MM.1S (cell line): ENCODE measurements around the gene CNRIP1.

ENCODE experiments used
- DNase-seq: peaks from one replicate; pipeline ENCODE4 v3.0.0-alpha.2; 2015
- H2AFZ ChIP-seq: fragments of 300-600 bp; sonication (generic); 2 replicates; pipeline ENCODE4 v1.6.0; 2016; ENCODE audit warnings: antibody characterized with exemption, low read length
- H3F3A ChIP-seq: fragments of 300-600 bp; sonication (generic); 2 replicates; pipeline ENCODE4 v1.6.1; 2016; ENCODE audit warnings: mild to moderate bottlenecking, antibody characterized with exemption, low read length, moderate library complexity, mixed read lengths; ENCODE audit not compliant: insufficient read depth
- H3K27ac ChIP-seq: fragments of 300-600 bp; sonication (generic); 2 replicates; pipeline ENCODE4 v1.5.1; 2016; ENCODE audit warnings: mild to moderate bottlenecking, low read length
- H3K27me3 ChIP-seq: fragments of 300-600 bp; sonication (generic); replicated peaks from 2 replicates; pipeline ENCODE4 v1.6.0; 2016; ENCODE audit warnings: low read length; ENCODE audit not compliant: insufficient read depth
- H3K36me3 ChIP-seq: fragments of 300-600 bp; sonication (generic); replicated peaks from 2 replicates; pipeline ENCODE4 v1.6.1; 2016; ENCODE audit warnings: mild to moderate bottlenecking, low read length, mixed read lengths; ENCODE audit not compliant: insufficient read depth
- H3K4me1 ChIP-seq: fragments of 300-600 bp; sonication (generic); 2 replicates; pipeline ENCODE4 v1.6.1; 2016; ENCODE audit warnings: low read length, mixed read lengths
- H3K4me2 ChIP-seq: fragments of 300-600 bp; sonication (generic); 2 replicates; pipeline ENCODE4 v1.6.0; 2016; ENCODE audit warnings: low read depth, low read length
- H3K4me3 ChIP-seq: fragments of 300-600 bp; sonication (generic); 2 replicates; pipeline ENCODE4 v1.5.1; 2016; ENCODE audit warnings: low read length, mixed read lengths
- H3K79me2 ChIP-seq: fragments of 300-600 bp; sonication (generic); 2 replicates; pipeline ENCODE4 v1.6.1; 2016; ENCODE audit warnings: mixed run types, low read length, mixed read lengths
- H3K9ac ChIP-seq: fragments of 300-600 bp; sonication (generic); 2 replicates; pipeline ENCODE4 v1.6.1; 2016; ENCODE audit warnings: low read length, mixed read lengths
- H3K9me2 ChIP-seq: fragments of 300-600 bp; sonication (generic); replicated peaks from 2 replicates; pipeline ENCODE4 v1.6.1; 2016; ENCODE audit warnings: mild to moderate bottlenecking, low read length, mixed read lengths; ENCODE audit not compliant: insufficient read depth
- H3K9me3 ChIP-seq: fragments of 300-600 bp; sonication (generic); replicated peaks from 2 replicates; pipeline ENCODE4 v1.6.1; 2016; ENCODE audit warnings: mild to moderate bottlenecking, low read length, mixed read lengths; ENCODE audit not compliant: insufficient read depth
- H4K20me1 ChIP-seq: fragments of 300-600 bp; sonication (generic); 2 replicates; pipeline ENCODE4 v1.6.1; 2016; ENCODE audit warnings: mild to moderate bottlenecking, low read length, moderate library complexity, mixed read lengths; ENCODE audit not compliant: insufficient read depth
- EZH2 ChIP-seq: fragments of 300-600 bp; sonication (generic); optimal IDR thresholded peaks from 2 replicates; pipeline ENCODE3; 2017; ENCODE audit warnings: low read depth, mild to moderate bottlenecking, antibody characterized with exemption, low read length, mixed read lengths
- EZH2phosphoT487 ChIP-seq: fragments of 300-600 bp; sonication (generic); IDR thresholded peaks from 2 replicates; pipeline ENCODE4 v1.6.1; 2018; ENCODE audit warnings: antibody characterized with exemption, low read length
- TF ChIP-seq, protein P1 (sequence below): fragments of 300-600 bp; sonication (generic); IDR thresholded peaks from 2 replicates; pipeline ENCODE4 v1.5.1; 2016; ENCODE audit warnings: antibody characterized with exemption, low read length, mixed read lengths

Gene CNRIP1

DNA sequence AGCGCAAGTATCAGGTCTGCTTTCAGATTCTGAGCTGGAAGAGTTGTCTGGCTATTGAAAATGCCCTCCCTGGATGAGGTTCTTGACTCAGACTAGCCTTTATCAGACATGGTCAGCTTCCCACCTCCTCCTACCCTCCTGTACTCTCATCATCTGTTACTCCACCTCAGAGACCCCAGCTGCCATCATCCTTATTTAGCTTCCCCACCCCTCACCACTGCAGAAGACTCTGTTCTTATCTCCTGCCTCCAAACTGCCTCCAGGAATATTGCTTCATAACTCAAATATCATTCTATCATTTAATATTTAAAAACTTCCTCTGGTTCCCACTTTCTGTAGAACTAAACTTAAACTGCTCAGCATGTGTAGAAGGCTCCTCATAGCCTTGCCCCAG lies 36.3 kb downstream of the CNRIP1 start:
- no peaks in the 10 kb centered on the region for H3K36me3 ChIP-seq
- H3F3A ChIP-seq = no peaks in the 10 kb centered on the region
- no peak overlapping the region for H3K4me2 ChIP-seq
- no peak overlapping the region for H3K4me3 ChIP-seq
- no peaks in the 10 kb centered on the region for H3K79me2 ChIP-seq
- H3K9ac ChIP-seq = no peak overlapping the region
- no peak overlapping the region for H3K27ac ChIP-seq
- H3K9me3 ChIP-seq = no peaks in the 10 kb centered on the region
- TF ChIP-seq, protein P1, sequence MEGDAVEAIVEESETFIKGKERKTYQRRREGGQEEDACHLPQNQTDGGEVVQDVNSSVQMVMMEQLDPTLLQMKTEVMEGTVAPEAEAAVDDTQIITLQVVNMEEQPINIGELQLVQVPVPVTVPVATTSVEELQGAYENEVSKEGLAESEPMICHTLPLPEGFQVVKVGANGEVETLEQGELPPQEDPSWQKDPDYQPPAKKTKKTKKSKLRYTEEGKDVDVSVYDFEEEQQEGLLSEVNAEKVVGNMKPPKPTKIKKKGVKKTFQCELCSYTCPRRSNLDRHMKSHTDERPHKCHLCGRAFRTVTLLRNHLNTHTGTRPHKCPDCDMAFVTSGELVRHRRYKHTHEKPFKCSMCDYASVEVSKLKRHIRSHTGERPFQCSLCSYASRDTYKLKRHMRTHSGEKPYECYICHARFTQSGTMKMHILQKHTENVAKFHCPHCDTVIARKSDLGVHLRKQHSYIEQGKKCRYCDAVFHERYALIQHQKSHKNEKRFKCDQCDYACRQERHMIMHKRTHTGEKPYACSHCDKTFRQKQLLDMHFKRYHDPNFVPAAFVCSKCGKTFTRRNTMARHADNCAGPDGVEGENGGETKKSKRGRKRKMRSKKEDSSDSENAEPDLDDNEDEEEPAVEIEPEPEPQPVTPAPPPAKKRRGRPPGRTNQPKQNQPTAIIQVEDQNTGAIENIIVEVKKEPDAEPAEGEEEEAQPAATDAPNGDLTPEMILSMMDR = no peak
- no peak for TF ChIP-seq EZH2
- no peak for TF ChIP-seq EZH2phosphoT487
- H4K20me1 ChIP-seq = no peaks in the 10 kb centered on the region
- no peaks in the 10 kb centered on the region for H3K9me2 ChIP-seq
- H3K27me3 ChIP-seq = no peaks in the 10 kb centered on the region
- H2AFZ ChIP-seq = no peak overlapping the region
- peaks cover 13% of the 10 kb centered on the region for H3K4me1 ChIP-seq
- DNase-seq = no peak

DNA sequence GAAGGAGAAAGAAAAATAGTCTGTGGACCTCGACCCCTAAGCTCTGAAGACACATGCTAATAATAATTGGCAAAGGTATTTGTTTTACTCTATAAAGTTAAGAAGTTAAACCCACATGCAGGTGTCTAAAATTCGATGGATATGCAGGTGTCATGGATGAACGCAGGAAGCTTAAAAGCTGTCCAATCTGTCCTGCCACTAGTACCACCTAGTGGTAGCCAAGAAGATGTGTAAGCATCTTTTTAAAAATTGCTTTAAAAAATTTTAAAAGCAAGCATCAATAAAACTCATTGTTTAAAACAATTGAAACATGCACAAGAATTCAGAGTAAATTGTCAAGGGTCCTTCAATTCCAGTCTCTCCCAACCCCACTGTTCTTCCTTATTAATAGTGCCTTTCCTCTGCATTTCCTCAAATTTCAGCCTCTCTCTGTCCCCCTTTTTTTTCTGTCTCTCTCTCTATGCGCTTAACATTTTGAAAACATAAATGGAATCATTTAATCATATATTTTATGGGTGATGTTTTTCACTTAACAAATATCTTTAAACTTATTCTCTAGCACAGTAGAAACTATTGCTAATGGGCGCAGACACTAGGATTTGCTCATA lies 36.8 kb downstream of the CNRIP1 start:
- peak; percentile 41 for DNase-seq

DNA sequence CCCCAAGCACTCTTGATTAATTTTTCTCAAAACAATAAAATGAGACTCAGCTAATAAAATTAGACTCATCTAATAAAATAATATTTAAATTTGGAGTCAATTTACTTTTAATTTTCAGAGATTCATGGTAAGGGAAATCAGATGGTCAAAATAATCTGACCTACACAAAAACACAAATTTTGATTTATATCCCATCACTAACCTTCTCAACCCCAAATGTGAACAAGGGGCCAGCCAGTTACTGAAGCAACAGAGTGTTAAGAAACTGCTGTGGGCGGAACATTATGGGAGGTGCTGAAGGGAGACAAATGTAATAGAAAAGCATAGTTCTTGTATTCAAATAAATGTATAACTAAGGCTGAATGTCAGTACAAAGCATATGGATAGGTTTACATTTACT lies 39.0 kb downstream of the CNRIP1 start:
- no peak overlapping the region for H3K4me3 ChIP-seq
- H3K9me2 ChIP-seq = no peaks in the 10 kb centered on the region
- DNase-seq = no peak
- no peaks in the 10 kb centered on the region for H3K27me3 ChIP-seq
- TF ChIP-seq, protein P1 = no peak
- TF ChIP-seq EZH2 = no peak
- no peak for TF ChIP-seq EZH2phosphoT487
- H4K20me1 ChIP-seq = no peaks in the 10 kb centered on the region
- no peaks in the 10 kb centered on the region for H3K4me1 ChIP-seq
- no peaks in the 10 kb centered on the region for H3K9me3 ChIP-seq
- no peak overlapping the region for H3K4me2 ChIP-seq
- H3F3A ChIP-seq = no peaks in the 10 kb centered on the region
- no peak overlapping the region for H3K27ac ChIP-seq
- H2AFZ ChIP-seq = no peak overlapping the region
- H3K9ac ChIP-seq = no peak overlapping the region
- H3K36me3 ChIP-seq = no peaks in the 10 kb centered on the region
- H3K79me2 ChIP-seq = no peaks in the 10 kb centered on the region

More for the DNA sequence above, 36.8 kb downstream of the CNRIP1 start:
- no peaks in the 10 kb centered on the region for H4K20me1 ChIP-seq
- no peaks in the 10 kb centered on the region for H3K36me3 ChIP-seq
- H3F3A ChIP-seq = no peaks in the 10 kb centered on the region
- peaks cover 8% of the 10 kb centered on the region for H3K4me1 ChIP-seq
- H2AFZ ChIP-seq = no peak overlapping the region
- H3K9ac ChIP-seq = no peak overlapping the region
- TF ChIP-seq EZH2phosphoT487 (no peak), EZH2 (no peak)
- TF ChIP-seq, protein P1 = peak; percentile 77
- no peaks in the 10 kb centered on the region for H3K9me3 ChIP-seq
- no peak overlapping the region for H3K4me2 ChIP-seq
- no peaks in the 10 kb centered on the region for H3K79me2 ChIP-seq
- H3K9me2 ChIP-seq = no peaks in the 10 kb centered on the region
- H3K4me3 ChIP-seq = no peak overlapping the region
- no peak overlapping the region for H3K27ac ChIP-seq
- H3K27me3 ChIP-seq = no peaks in the 10 kb centered on the region
